Measurements from ENCODE around the gene ARPC1A.
A peak's percentile ranks its signal among the peaks of the same experiment; 100 is the strongest.

Gene ARPC1A

DNA sequence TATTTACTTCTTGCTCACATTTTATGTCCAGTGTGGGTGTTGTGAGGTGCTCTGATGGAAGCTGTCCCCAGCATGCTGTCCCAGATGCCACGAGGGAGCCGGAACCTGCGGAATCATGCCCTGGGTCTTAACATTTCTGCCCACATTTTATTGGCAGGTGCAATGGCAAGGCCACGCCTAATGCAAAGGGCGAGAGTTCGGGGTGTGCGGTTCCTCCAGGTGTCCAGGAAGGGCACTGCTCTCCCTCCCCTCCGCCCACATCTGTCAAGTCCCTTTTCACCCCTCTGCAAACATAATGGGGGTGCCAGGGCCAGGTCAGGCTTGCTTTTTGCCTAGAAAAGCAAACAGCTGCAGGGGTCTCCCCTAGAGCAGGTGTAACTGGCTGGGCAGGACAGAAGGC is 66.3 kb downstream of the ARPC1A start:
- DNase-seq = no peak

- peak; percentile 41 for DNase-seq
Measured at GRCh38 chr7:99392659-99393354, 67.1 kb downstream of the ARPC1A start.

GRCh38 chr7:99393355-99394187 is 67.9 kb downstream of the ARPC1A start:
- DNase-seq = no peak

DNA sequence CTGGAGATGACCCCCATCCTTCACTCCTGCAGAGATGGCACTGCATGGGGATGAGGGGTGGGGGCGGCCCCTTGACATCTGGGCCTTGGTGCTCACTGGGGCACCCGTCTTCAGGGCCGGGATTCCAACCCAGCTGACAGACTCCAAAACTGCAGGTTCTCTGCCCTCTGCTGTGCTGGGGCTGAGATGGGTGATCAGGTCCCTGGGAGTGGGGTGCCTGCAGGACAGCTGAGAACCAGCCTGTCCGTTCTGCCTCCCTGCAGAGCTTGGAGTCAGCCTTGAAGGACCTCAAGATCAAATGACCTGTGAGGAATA is 68.4 kb downstream of the ARPC1A start:
- no peak for DNase-seq

- DNase-seq = no peak
Measured at GRCh38 chr7:99395616-99396327, 70.1 kb downstream of the ARPC1A start.

- DNase-seq = no peak
Measured at GRCh38 chr7:99396418-99397296, 71.0 kb downstream of the ARPC1A start.

DNA sequence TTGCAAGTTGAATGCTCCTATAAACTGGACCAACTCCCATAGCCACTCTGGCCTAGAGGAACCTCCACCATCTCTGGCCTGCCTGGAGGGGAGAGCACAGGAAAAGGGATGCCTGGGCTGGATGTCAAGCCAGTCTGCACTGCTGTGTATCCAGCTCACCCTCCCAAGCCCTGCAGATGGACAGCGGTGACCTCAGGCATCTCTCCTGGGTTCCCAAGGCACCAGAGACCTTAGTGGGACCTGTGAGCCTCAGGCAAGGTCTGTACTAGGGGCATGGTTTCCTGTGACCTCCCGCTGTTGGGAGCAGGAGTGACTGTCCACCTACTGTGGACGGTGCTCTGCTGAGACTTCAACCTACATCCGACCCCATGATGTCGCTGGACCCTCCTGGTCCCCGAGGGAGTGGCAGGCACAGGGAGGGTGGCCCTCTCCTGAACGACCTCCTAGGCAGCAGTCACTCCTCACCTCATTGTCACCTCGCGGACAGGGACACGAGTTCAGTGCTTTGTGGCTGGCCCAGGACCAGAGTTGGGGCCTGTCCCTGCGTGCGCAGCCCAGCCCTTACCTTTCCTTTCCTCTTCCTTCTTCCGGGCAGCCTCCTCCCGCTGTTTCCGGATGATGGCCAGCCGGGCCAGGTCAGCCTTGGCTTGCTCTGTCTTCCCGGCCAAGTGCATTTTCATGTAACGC is 71.7 kb downstream of the ARPC1A start:
- no peak for DNase-seq

DNA sequence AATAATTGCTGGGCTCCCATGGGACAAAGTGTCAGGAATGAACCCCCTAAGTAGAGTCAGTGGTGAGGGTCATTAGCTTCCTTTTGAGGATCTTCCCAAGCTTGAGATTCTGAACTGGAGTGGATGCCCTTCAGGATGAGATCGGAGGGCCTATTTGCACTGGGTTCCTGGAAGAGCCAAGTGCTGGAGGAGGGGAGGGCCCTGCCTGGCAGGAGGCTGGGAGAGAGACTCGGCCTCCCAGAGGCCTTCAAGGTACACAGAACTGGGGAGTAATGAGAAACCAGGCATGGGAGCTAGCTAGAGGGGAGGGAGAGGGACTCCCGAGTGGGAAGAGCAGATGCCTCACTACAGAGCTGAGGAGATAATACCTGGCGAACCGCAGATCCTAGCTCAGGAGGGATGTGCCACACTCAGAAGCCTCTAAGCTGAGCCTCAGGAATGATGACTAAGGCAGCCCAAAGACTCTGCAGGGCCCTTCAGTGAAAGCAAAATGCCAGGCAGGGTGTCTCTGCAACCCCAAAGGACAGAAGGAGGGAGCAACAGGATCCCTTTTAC is 73.3 kb downstream of the ARPC1A start:
- no peak for DNase-seq

GRCh38 chr7:99399597-99399996 is 73.9 kb downstream of the ARPC1A start:
- no peak for DNase-seq

DNA sequence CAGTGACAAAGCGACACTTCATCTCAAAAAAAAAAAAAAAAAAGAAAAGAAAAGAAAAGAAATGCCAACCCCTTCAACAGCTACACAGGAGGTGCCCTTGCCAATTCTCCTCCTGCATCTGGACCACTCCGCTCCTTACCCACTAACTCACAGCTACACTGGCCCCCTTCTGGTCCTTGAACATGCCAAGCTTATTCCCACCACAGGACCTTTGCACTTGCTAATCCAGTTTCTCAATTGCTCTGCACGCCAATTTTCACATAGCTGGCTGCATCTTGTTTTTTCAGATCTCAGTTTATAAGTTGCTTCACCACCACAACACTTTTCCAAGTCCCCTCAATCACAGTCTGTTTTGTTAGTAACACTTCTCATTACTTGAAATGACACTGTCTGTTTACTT is 77.2 kb downstream of the ARPC1A start:
- DNase-seq = no peak

- no peak for DNase-seq
Measured at GRCh38 chr7:99403764-99404163, 78.1 kb downstream of the ARPC1A start.

DNA sequence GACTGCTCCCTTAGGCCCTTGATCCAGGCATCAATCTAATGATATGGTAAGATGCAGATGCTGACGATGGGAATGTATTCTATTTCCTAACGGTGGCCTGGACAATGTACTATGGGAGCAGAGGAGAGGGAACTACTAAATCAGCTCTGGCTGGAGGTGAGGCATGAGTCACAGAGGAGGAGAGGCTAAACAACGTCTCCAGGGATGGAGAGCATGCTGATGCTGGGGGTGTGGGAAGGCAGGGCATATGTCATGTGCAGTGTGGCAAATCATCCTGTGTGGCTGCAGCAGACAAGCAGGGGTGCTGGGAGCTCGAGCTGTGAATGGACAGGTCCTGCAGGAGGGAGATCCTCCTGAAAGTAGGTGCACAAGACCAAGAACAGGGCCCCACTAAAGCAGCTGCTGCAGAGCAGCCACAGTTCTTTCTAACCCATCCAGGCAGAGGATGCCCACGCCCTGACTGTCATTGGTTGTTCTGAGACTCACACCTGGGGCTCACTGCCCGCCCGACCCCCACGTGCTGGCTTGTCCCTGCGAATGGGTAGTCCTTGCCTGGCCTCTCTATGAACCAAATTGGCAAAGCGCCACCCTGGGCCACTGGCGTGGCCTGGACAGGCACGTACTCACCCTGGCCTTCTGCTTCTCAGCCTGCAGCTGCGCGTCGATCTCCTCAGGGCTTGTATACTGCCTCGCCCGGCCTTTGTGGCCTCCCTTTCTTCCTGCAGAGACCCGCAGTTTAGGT is 78.7 kb downstream of the ARPC1A start:
- DNase-seq = peak; percentile 18

DNA sequence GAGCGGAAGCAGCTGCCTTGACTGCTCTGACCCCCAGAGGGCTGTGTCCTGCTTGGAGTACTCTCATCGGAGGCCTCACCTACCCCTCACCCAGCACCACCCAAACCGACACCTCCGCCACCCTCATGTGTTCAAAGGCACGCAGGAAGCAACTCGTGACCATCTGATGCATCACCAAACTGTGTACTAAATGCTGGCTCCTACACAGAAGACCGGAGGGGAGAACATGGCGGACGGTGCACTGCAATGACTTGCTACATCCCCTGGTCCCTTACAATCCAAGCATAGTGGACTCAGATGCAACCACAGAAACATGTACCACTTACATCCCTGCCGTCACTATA is 79.3 kb downstream of the ARPC1A start:
- DNase-seq = no peak

GRCh38 chr7:99406557-99406956 is 80.9 kb downstream of the ARPC1A start:
- no peak for DNase-seq

DNA sequence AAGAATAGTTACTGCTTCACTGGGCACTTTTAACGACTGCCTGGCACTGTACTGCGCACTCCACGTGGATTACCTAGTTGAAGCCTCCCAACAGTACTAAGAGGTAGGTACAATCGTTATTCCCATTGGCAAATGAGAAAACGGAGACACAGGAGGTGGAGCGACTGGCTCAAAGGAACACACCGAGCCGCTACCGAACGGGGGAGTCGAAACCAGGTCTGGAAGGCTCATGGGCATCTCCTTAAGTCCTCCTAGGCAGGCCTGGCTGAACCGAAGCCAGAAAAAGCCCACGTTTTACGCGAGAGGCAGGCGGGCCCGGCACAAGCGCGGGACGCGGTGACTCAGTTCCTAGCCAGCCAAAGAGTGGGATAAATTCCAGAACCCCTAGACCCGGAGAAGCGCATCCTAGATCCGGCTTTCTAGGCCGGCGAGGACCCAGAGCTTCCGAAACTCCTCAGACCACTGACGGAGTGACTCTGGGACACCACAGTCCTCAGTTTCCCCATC is 82.2 kb downstream of the ARPC1A start:
- DNase-seq = peak; percentile 83

DNA sequence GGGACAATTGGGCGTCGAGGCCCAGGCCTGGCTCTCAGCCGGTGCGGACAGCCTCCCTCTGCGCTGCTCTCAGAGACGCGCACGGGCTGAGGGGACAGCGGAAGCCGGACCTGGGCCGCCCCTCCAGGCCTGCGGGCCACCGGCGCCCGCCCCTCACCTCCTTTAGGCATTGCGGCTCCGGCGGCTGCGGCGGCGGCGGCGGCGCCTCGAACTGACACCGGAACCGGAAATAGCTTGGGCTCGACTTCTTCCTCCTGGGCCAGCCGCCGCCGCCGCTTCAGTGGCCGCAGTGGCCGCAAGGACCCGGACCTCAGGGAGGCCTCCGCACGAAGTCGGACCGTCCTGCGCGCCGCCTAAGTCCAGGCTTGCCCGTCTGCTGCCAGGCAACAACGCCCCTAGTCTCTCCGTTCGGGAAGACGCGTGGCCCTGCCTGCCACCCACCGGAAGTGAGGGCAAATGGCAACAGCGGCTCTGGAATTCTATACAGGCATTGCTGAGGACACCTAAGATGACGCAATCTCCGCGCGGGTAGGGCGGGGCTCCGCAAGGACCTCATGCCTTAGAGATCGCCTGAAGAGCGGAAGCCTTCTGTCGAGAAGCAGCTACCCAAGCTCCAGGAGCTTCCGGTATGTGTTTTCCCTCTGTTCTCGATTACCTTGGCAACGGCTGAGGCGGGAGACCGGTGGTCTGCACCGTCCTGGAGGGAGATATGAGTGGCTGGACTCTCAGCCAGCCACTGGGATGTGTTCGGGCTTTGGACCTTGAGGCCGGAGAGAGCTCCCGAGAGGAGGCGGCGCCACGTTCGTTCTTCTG is 82.9 kb downstream of the ARPC1A start, which contains the start of the genes BUD31 and PDAP1:
TSS of gene BUD31 (plus strand) at position 591 of the 813 bp plus-strand sequence. CDS start 2,124 bp downstream, outside the sequence.
TSS of gene PDAP1 (minus strand) at position 219 of the 813 bp plus-strand sequence. CDS start at position 170, 49 bp downstream.
- peak; percentile 95 for DNase-seq

GRCh38 chr7:99409192-99409572 is 83.5 kb downstream of the ARPC1A start:
- no peak for DNase-seq

DNA sequence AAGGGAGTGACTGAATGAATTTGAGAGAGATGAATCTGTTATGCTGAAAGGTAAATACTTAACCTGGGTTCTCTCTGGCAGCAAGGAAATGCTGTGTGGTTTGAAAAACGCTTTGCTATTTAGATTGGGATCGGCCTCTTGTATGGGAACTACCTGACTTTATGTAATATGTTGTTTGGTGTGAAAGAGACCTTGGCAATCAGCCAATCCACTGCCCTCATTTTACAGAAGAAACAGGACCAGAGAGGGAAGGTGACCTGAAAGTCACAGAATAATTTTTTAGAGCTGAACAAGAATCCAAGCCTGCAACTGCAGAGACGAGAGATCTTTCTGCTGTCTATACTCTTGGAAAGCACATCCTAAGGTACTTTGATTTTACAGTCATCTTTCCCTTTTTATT is 84.1 kb downstream of the ARPC1A start:
- DNase-seq = no peak

- DNase-seq = no peak
Measured at GRCh38 chr7:99410635-99411034, 84.9 kb downstream of the ARPC1A start.
